Measurements from ENCODE around the gene KLHL12. TPM values are rescaled to one million over a fixed set of nuclear protein-coding genes. Genes with fewer than 3 reads are reported as not detected.

Gene KLHL12
- total and polyA plus RNA-seq, 2 donors (not counting 1 experiment from before 2014, with no cell fraction given): 14.6 to 25.5 TPM

GRCh38 chr1:202890392-202890791 lies 36.6 kb downstream of the KLHL12 start:
- H3K9ac ChIP-seq (ENCODE audit: low read length): no peak overlapping the region
- H3K27ac ChIP-seq (ENCODE audit: low read length in 2 of 2): no peak overlapping the region
- POLR2A ChIA-PET: interaction anchor here (0.6 kb wide), 1 partner anchor 77 kb away, joined by 5 read pairs; no protein-coding TSS in a partner anchor
- no peak overlapping the region for H3K4me3 ChIP-seq (ENCODE audit: control extremely low read depth in 1 of 5, extremely low read depth in 1 of 5, insufficient read depth in 1 of 5, low read depth in 2 of 5, low read length in 4 of 5)
- Mint-ChIP-seq H3K9me3 (ENCODE audit: insufficient read depth) (no peaks in the 10 kb centered on the region), H3K27me3 (no peaks in the 10 kb centered on the region), H3K4me1 (peaks cover 18% of the 10 kb centered on the region), H3K27ac (no peak overlapping the region), H3K4me3 (no peak overlapping the region)
- H3K27me3 ChIP-seq (replicated peaks in 1 of 4; ENCODE audit: control extremely low read depth in 1 of 4, control insufficient read depth in 3 of 4, insufficient read depth in 4 of 4, low read length in 3 of 4): no peaks in the 10 kb centered on the region
- H3K4me1 ChIP-seq (ENCODE audit: control insufficient read depth in 2 of 2, insufficient read depth in 2 of 2, low read length in 2 of 2): peaks cover 11 to 17% of the 10 kb centered on the region in 2 donors
- 94% methylated on average over 3 of the region's 4 CpGs for WGBS (ENCODE audit: insufficient coverage)
- peaks cover 2% of the 10 kb centered on the region for H4K20me1 ChIP-seq (ENCODE audit: control insufficient read depth, insufficient read depth, low read length, poor library complexity, severe bottlenecking)
- DNase-seq (peak; percentile 7), ATAC-seq (ENCODE audit: low read depth) (no peak)
- H2AFZ ChIP-seq (ENCODE audit: insufficient read depth, low read depth, low read length, poor library complexity, severe bottlenecking): no peak overlapping the region
- CTCF ChIA-PET: interaction anchor here (1.0 kb wide), 1 partner anchor 109 kb away, joined by 3 read pairs; no protein-coding TSS in a partner anchor
- H3K4me2 ChIP-seq (replicated peaks; ENCODE audit: low read depth, low read length, poor library complexity, severe bottlenecking): no peak overlapping the region
- H3K79me2 ChIP-seq (ENCODE audit: control insufficient read depth, insufficient read depth, low read length): peaks cover 25% of the 10 kb centered on the region
- intact Hi-C loops (cut with micrococcal nuclease): no loop called here
- peaks cover 7 to 41% of the 10 kb centered on the region in 2 experiments for H3K36me3 ChIP-seq (replicated peaks in 1 of 2; ENCODE audit: control extremely low read depth in 1 of 2, control insufficient read depth in 1 of 2, extremely low read depth in 1 of 2, insufficient read depth in 2 of 2, low read length in 1 of 2)
- TF ChIP-seq CTCF (IDR thresholded peaks at IDR 0.05) (no peak), EZH2 (IDR thresholded peaks at IDR 0.05; ENCODE audit: borderline replicate concordance, insufficient read depth, low read depth, low read length, poor library complexity, severe bottlenecking) (no peak)
- no peaks in the 10 kb centered on the region for H3K9me3 ChIP-seq (ENCODE audit: control extremely low read depth in 1 of 3, control insufficient read depth in 2 of 3, insufficient read depth in 1 of 3, low read length in 2 of 3)

All from B cell (primary cell).